HCT116 (cell line): ENCODE results near the gene MTOR. TPM values are rescaled to one million over a fixed set of nuclear protein-coding genes. Genes with fewer than 3 reads are reported as not detected.

Experiments used
- ATAC-seq: fragments of 200-7000 bp; cut with Tn5 transposase; 2 replicates; pipeline ENCODE4 v1.9.1; 2020; ENCODE audit warnings: mild to moderate bottlenecking, moderate library complexity
- BruUV-seq: library from RNA; stranded (reverse); fragments of 400-500 nt; replicated peaks from 2 replicates; lab custom pipeline; 2021; lab: Mats Ljungman, UMichigan
- CTCF ChIA-PET: fragments of 300-600 bp; sonication (Branson Sonifier 250); formaldehyde crosslinking; loops from one replicate; lab custom pipeline; 2021; ENCODE audit warnings: antibody characterized with exemption; lab: Charles Lee
- POLR2A ChIA-PET: fragments of 300-600, 350-600 bp; sonication (Branson Sonifier 250); formaldehyde crosslinking; loops from one replicate; lab custom pipeline; 2021; ENCODE audit warnings: antibody characterized with exemption; lab: Charles Lee
- RAD21 ChIA-PET, 2 experiments: fragments of 300-600 bp; sonication (Branson Sonifier 250); formaldehyde crosslinking; loops; one replicate each; lab custom pipeline; 2023; ENCODE audit warnings: low total read pairs in 2 of 2; ENCODE audit not compliant: uncharacterized antibody in 2 of 2, unreplicated experiment in 2 of 2, low non-redundant PET in 1 of 2; lab: Charles Lee
- DNase-seq: peaks from one replicate; pipeline ENCODE4 v3.0.0-alpha.2; 2010; ENCODE audit warnings: low read depth, low spot score
- H2AFZ ChIP-seq: fragments of 200-600 bp; shearing (Covaris generic), sonication (generic); 2 replicates; pipeline ENCODE4 v1.6.1; 2017; ENCODE audit warnings: low read depth, mixed run types, mixed read lengths, antibody characterized with exemption, low read length; ENCODE audit not compliant: poor library complexity, severe bottlenecking
- H3K27ac ChIP-seq: 2 replicates; pipeline ENCODE4 v1.5.1; 2012; ENCODE audit warnings: low read depth, low read length
- H3K27me3 ChIP-seq: fragments of 200-600 bp; sonication (generic); 2 replicates; pipeline ENCODE4 v1.6.1; 2016; ENCODE audit warnings: mixed run types, low read length, mixed read lengths; ENCODE audit not compliant: insufficient read depth
- H3K36me3 ChIP-seq, 2 experiments: fragments of 200-500 bp in 1 of 2; fragments of 200-600 bp in 1 of 2; sonication (Bioruptor generic) in 1 of 2; sonication (generic) in 1 of 2; 2 replicates each; pipeline versions ENCODE4 v1.5.1 to v1.6.1; 2014 to 2016; ENCODE audit warnings: low read length in 2 of 2, inconsistent platforms in 1 of 2, mixed read lengths in 1 of 2, mixed run types in 1 of 2; ENCODE audit not compliant: insufficient read depth in 2 of 2, control insufficient read depth in 1 of 2
- H3K4me1 ChIP-seq, 2 experiments: fragments of 200-600 bp in 1 of 2; sonication (generic) in 1 of 2; 2 replicates each; pipeline versions ENCODE4 v1.5.1 to v1.6.1; 2012 to 2017; ENCODE audit warnings: low read length in 2 of 2, inconsistent platforms in 1 of 2, mild to moderate bottlenecking in 1 of 2, mixed read lengths in 1 of 2, mixed run types in 1 of 2, moderate library complexity in 1 of 2; ENCODE audit not compliant: insufficient read depth in 2 of 2, control insufficient read depth in 1 of 2
- H3K4me2 ChIP-seq: fragments of 200-600 bp; sonication (generic); 2 replicates; pipeline ENCODE4 v1.6.1; 2017; ENCODE audit warnings: mixed run types, low read length, mixed read lengths
- H3K4me3 ChIP-seq, 2 experiments: fragments of 200-600 bp in 1 of 2; sonication (generic) in 1 of 2; replicated peaks in 1 of 2; 2 replicates each; pipeline ENCODE4 v1.5.1; 2011 to 2016; ENCODE audit warnings: low read length in 2 of 2, control low read depth in 1 of 2, low read depth in 1 of 2, mild to moderate bottlenecking in 1 of 2, mixed read lengths in 1 of 2, mixed run types in 1 of 2
- H3K79me2 ChIP-seq: fragments of 200-600 bp; sonication (generic); 2 replicates; pipeline ENCODE4 v1.6.1; 2017; ENCODE audit warnings: mild to moderate bottlenecking, mixed run types, low read length, moderate library complexity, mixed read lengths; ENCODE audit not compliant: insufficient read depth
- H3K9ac ChIP-seq: fragments of 200-600 bp; sonication (generic); 2 replicates; pipeline ENCODE4 v1.6.1; 2016; ENCODE audit warnings: low read length, mixed read lengths
- H3K9me2 ChIP-seq: fragments of 200-600 bp; sonication (generic), shearing (Covaris generic); 2 replicates; pipeline ENCODE4 v1.6.1; 2017; ENCODE audit warnings: mixed run types, mild to moderate bottlenecking, moderate library complexity; ENCODE audit not compliant: insufficient read depth
- H3K9me3 ChIP-seq, 2 experiments: fragments of 200-500 bp in 1 of 2; fragments of 200-600 bp in 1 of 2; sonication (Bioruptor generic) in 1 of 2; sonication (generic) in 1 of 2; 2 replicates each; pipeline ENCODE4 v1.6.1; 2014 to 2017; ENCODE audit warnings: low read length in 2 of 2, mixed read lengths in 2 of 2, inconsistent platforms in 1 of 2, low read depth in 1 of 2, mild to moderate bottlenecking in 1 of 2, mixed run types in 1 of 2, moderate library complexity in 1 of 2; ENCODE audit not compliant: control insufficient read depth in 1 of 2, insufficient read depth in 1 of 2
- H4K20me1 ChIP-seq: fragments of 200-600 bp; sonication (generic), shearing (Covaris generic); 2 replicates; pipeline ENCODE4 v1.6.1; 2017; ENCODE audit warnings: mixed run types, mild to moderate bottlenecking, moderate library complexity; ENCODE audit not compliant: insufficient read depth
- CEBPB ChIP-seq: IDR thresholded peaks from 2 replicates; pipeline ENCODE4 v1.6.1; 2012; ENCODE audit warnings: low read depth
- EGR1 ChIP-seq: IDR thresholded peaks from 2 replicates; pipeline ENCODE4 v1.6.1; 2012; ENCODE audit warnings: low read depth
- ELF1 ChIP-seq: IDR thresholded peaks from 2 replicates; pipeline ENCODE4 v1.6.1; 2012; ENCODE audit warnings: low read depth, borderline replicate concordance
- RAD21 ChIP-seq: IDR thresholded peaks from 2 replicates; pipeline ENCODE4 v1.6.1; 2012; ENCODE audit warnings: low read depth, mild to moderate bottlenecking
- SP1 ChIP-seq: IDR thresholded peaks from 2 replicates; pipeline ENCODE4 v1.6.1; 2012; ENCODE audit warnings: low read depth
- TCF7L2 ChIP-seq: IDR thresholded peaks from 2 replicates; pipeline ENCODE4 v1.7.0; 2011; ENCODE audit warnings: borderline replicate concordance, inconsistent platforms; ENCODE audit not compliant: insufficient read depth, insufficient read length; ENCODE audit errors: extremely low read depth
- intact Hi-C: fragments of 100-400 bp; cut with micrococcal nuclease; formaldehyde crosslinking; loops from 2 replicates; pipeline ENCODE4 v1.10.0; 2022
- total RNA-seq: library from RNA; stranded (reverse); gene quantifications from one replicate; pipeline ENCODE4 v1.2.1, GENCODE V29; 2021; ENCODE audit not compliant: unreplicated experiment
- TF ChIP-seq, protein P1 (sequence below): IDR thresholded peaks from 2 replicates; pipeline ENCODE4 v1.6.1; 2012
- TF ChIP-seq, protein P2 (sequence below): IDR thresholded peaks from 2 replicates; pipeline ENCODE4 v1.6.1; 2012; ENCODE audit warnings: low read depth
- TF ChIP-seq, protein P3 (sequence below): IDR thresholded peaks from 2 replicates; pipeline ENCODE4 v1.6.1; 2012
- TF ChIP-seq, protein P4 (sequence below): IDR thresholded peaks from 2 replicates; pipeline ENCODE4 v1.6.1; 2011; ENCODE audit warnings: mild to moderate bottlenecking, low read length, moderate library complexity; ENCODE audit not compliant: insufficient replicate concordance; ENCODE audit errors: extremely low read depth

The MTOR gene
- total RNA-seq, 1 experiment from 2014 or later, result 42.2 TPM

DNA sequence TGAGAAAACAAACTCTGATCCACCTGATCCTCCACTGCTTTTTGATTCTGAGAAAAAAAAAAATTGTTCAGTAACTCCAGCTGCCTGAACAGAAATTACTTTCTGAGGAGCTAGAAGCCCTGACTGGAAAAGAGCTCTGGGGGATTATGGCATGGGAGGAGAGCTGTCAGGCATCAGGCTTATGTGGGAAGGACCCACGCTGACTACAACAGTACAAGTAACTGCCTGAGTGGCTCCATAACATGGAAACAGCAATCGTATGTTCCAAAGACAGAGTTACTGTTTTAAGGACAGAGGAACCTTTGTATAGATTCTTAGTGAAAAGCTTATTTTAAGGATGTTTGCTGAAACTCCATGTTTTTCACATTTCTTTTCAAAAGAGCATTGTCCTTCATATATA lies 74.4 kb downstream of the MTOR start:
- DNase-seq (no peak), ATAC-seq (no peak)
- Histone ChIP-seq H3K4me2 (no peak overlapping the region), H3K36me3 (peaks cover 0 to 9% of the 10 kb centered on the region in 2 experiments; a peak in 1 of 4 replicates), H3K4me1 (no peaks in the 10 kb centered on the region), H2AFZ (no peak overlapping the region)
- intact Hi-C loops, result no loop called here
- TF ChIP-seq, protein P1, sequence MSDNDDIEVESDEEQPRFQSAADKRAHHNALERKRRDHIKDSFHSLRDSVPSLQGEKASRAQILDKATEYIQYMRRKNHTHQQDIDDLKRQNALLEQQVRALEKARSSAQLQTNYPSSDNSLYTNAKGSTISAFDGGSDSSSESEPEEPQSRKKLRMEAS, result no peak
- TF ChIP-seq, protein P2, sequence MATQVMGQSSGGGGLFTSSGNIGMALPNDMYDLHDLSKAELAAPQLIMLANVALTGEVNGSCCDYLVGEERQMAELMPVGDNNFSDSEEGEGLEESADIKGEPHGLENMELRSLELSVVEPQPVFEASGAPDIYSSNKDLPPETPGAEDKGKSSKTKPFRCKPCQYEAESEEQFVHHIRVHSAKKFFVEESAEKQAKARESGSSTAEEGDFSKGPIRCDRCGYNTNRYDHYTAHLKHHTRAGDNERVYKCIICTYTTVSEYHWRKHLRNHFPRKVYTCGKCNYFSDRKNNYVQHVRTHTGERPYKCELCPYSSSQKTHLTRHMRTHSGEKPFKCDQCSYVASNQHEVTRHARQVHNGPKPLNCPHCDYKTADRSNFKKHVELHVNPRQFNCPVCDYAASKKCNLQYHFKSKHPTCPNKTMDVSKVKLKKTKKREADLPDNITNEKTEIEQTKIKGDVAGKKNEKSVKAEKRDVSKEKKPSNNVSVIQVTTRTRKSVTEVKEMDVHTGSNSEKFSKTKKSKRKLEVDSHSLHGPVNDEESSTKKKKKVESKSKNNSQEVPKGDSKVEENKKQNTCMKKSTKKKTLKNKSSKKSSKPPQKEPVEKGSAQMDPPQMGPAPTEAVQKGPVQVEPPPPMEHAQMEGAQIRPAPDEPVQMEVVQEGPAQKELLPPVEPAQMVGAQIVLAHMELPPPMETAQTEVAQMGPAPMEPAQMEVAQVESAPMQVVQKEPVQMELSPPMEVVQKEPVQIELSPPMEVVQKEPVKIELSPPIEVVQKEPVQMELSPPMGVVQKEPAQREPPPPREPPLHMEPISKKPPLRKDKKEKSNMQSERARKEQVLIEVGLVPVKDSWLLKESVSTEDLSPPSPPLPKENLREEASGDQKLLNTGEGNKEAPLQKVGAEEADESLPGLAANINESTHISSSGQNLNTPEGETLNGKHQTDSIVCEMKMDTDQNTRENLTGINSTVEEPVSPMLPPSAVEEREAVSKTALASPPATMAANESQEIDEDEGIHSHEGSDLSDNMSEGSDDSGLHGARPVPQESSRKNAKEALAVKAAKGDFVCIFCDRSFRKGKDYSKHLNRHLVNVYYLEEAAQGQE, result no peak
- TF ChIP-seq, protein P3, sequence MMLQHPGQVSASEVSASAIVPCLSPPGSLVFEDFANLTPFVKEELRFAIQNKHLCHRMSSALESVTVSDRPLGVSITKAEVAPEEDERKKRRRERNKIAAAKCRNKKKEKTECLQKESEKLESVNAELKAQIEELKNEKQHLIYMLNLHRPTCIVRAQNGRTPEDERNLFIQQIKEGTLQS, result no peak
- TF ChIP-seq CEBPB, result no peak
- TF ChIP-seq ELF1, result no peak
- TF ChIP-seq SP1, result no peak
- TF ChIP-seq, protein P4, sequence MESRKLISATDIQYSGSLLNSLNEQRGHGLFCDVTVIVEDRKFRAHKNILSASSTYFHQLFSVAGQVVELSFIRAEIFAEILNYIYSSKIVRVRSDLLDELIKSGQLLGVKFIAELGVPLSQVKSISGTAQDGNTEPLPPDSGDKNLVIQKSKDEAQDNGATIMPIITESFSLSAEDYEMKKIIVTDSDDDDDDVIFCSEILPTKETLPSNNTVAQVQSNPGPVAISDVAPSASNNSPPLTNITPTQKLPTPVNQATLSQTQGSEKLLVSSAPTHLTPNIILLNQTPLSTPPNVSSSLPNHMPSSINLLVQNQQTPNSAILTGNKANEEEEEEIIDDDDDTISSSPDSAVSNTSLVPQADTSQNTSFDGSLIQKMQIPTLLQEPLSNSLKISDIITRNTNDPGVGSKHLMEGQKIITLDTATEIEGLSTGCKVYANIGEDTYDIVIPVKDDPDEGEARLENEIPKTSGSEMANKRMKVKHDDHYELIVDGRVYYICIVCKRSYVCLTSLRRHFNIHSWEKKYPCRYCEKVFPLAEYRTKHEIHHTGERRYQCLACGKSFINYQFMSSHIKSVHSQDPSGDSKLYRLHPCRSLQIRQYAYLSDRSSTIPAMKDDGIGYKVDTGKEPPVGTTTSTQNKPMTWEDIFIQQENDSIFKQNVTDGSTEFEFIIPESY, result no peak
- no peak for TF ChIP-seq TCF7L2
- TF ChIP-seq RAD21, result no peak
- TF ChIP-seq EGR1, result no peak
- TF ChIP-seq, all 23 proteins: peak for 0
- RAD21 ChIA-PET, result no interaction called here
- no peaks in the 10 kb centered on the region for H3K9me2 ChIP-seq
- no peak overlapping the region for H3K27ac ChIP-seq
- no peaks in the 10 kb centered on the region for H3K9me3 ChIP-seq
- BruUV-seq, result no TSS peak
- no peaks in the 10 kb centered on the region for H4K20me1 ChIP-seq
- CTCF ChIA-PET, result no interaction called here
- H3K4me3 ChIP-seq, result no peak overlapping the region
- POLR2A ChIA-PET, result no interaction called here
- H3K9ac ChIP-seq, result no peak overlapping the region
- H3K79me2 ChIP-seq, result no peaks in the 10 kb centered on the region
- no peaks in the 10 kb centered on the region for H3K27me3 ChIP-seq
